Spleen (tissue), 7 donors: Measurements from ENCODE around the gene LASP1.

Experiments used
- POLR2A ChIP-seq, 3 donors: fragments of 450-650 bp; IDR thresholded peaks; one replicate each; pipeline ENCODE4 v1.5.1; 2017; ENCODE audit warnings: antibody characterized with exemption in 3 of 3, mild to moderate bottlenecking in 1 of 3
- POLR2AphosphoS5 ChIP-seq, 3 donors: sonication (generic); formaldehyde crosslinking; IDR thresholded peaks; one replicate each; pipeline ENCODE4 v1.5.1; 2017; ENCODE audit warnings: antibody characterized with exemption in 3 of 3
- TF ChIP-seq, protein P1 (sequence below), 11 experiments: fragments of 200-600 bp in 7 of 11; fragments of 450-650 bp in 4 of 11; sonication (generic) in 4 of 11; IDR thresholded peaks in 8 of 11; conservative IDR thresholded peaks in 3 of 11; 1 replicate in 7 of 11; 2 replicates in 4 of 11; pipeline versions ENCODE4 v1.4.0 to v1.8.0; 2016 to 2021; ENCODE audit warnings: antibody characterized with exemption in 11 of 11, inconsistent platforms in 4 of 11, mild to moderate bottlenecking in 1 of 11
- donor health status: DM: no; HTN: no; CAD: no; lungs with moderate emphysema.
- donor health status: DM: no; HTN: no; CAD: no.
- donor health status: DM: no; HTN: no; CAD: no.

GRCh38 chr17:38881600-38882191 lies 11.8 kb downstream of the LASP1 start:
- TF ChIP-seq, protein P1, sequence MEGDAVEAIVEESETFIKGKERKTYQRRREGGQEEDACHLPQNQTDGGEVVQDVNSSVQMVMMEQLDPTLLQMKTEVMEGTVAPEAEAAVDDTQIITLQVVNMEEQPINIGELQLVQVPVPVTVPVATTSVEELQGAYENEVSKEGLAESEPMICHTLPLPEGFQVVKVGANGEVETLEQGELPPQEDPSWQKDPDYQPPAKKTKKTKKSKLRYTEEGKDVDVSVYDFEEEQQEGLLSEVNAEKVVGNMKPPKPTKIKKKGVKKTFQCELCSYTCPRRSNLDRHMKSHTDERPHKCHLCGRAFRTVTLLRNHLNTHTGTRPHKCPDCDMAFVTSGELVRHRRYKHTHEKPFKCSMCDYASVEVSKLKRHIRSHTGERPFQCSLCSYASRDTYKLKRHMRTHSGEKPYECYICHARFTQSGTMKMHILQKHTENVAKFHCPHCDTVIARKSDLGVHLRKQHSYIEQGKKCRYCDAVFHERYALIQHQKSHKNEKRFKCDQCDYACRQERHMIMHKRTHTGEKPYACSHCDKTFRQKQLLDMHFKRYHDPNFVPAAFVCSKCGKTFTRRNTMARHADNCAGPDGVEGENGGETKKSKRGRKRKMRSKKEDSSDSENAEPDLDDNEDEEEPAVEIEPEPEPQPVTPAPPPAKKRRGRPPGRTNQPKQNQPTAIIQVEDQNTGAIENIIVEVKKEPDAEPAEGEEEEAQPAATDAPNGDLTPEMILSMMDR (IDR thresholded peaks at IDR 0.05 in 8 of 11, conservative IDR thresholded peaks at IDR 0.05 in 3 of 11): no peak
- TF ChIP-seq POLR2A (IDR thresholded peaks at IDR 0.05) (no peak), POLR2AphosphoS5 (IDR thresholded peaks at IDR 0.05) (peak; percentile 55 to 79 (median 75))
